Neural cell (in vitro differentiated cells): Measurements from ENCODE around the gene MGAT4A.

Source experiments
- EP300 ChIP-seq: fragments of 450-650 bp; conservative IDR thresholded peaks from 2 replicates; pipeline ENCODE4 v1.6.1; 2014; ENCODE audit warnings: antibody characterized with exemption, mild to moderate bottlenecking, moderate library complexity; ENCODE audit not compliant: poor library complexity, severe bottlenecking
- EZH2 ChIP-seq: fragments of 200-600, 300-800 bp; shearing (Covaris generic), sonication (generic); IDR thresholded peaks from 2 replicates; pipeline ENCODE4 v1.6.1; 2014; ENCODE audit warnings: antibody characterized with exemption, low read length, borderline replicate concordance, mild to moderate bottlenecking; ENCODE audit not compliant: insufficient read depth, poor library complexity, severe bottlenecking
- MXI1 ChIP-seq: fragments of 450-650 bp; conservative IDR thresholded peaks from 2 replicates; pipeline ENCODE4 v1.6.1; 2014; ENCODE audit warnings: antibody characterized with exemption, mild to moderate bottlenecking; ENCODE audit not compliant: poor library complexity, severe bottlenecking
- POLR2AphosphoS5 ChIP-seq: IDR thresholded peaks from 2 replicates; pipeline ENCODE4 v1.6.1; 2012
- RAD21 ChIP-seq: fragments of 450-650 bp; conservative IDR thresholded peaks from 2 replicates; pipeline ENCODE4 v1.6.1; 2014; ENCODE audit warnings: antibody characterized with exemption, mild to moderate bottlenecking, moderate library complexity
- REST ChIP-seq: IDR thresholded peaks from 2 replicates; pipeline ENCODE4 v1.6.1; 2012; ENCODE audit warnings: borderline replicate concordance
- SMC3 ChIP-seq: fragments of 450-650 bp; conservative IDR thresholded peaks from 2 replicates; pipeline ENCODE4 v1.6.1; 2014; ENCODE audit warnings: antibody characterized with exemption, mild to moderate bottlenecking, moderate library complexity; ENCODE audit not compliant: poor library complexity
- TAF1 ChIP-seq: IDR thresholded peaks from 2 replicates; pipeline ENCODE4 v1.6.1; 2012; ENCODE audit warnings: low read depth
- TF ChIP-seq, protein P1 (sequence below): fragments of 450-650 bp; IDR thresholded peaks from 2 replicates; pipeline ENCODE4 v1.5.1; 2014; ENCODE audit warnings: antibody characterized with exemption, mild to moderate bottlenecking, moderate library complexity; ENCODE audit not compliant: poor library complexity, severe bottlenecking

GRCh38 chr2:98615481-98615880 is 115.5 kb downstream of the MGAT4A start:
- TF ChIP-seq SMC3 (no peak), POLR2AphosphoS5 (no peak), REST (no peak), EZH2 (no peak), MXI1 (no peak), EP300 (no peak), TAF1 (no peak), RAD21 (no peak)
- TF ChIP-seq, protein P1, sequence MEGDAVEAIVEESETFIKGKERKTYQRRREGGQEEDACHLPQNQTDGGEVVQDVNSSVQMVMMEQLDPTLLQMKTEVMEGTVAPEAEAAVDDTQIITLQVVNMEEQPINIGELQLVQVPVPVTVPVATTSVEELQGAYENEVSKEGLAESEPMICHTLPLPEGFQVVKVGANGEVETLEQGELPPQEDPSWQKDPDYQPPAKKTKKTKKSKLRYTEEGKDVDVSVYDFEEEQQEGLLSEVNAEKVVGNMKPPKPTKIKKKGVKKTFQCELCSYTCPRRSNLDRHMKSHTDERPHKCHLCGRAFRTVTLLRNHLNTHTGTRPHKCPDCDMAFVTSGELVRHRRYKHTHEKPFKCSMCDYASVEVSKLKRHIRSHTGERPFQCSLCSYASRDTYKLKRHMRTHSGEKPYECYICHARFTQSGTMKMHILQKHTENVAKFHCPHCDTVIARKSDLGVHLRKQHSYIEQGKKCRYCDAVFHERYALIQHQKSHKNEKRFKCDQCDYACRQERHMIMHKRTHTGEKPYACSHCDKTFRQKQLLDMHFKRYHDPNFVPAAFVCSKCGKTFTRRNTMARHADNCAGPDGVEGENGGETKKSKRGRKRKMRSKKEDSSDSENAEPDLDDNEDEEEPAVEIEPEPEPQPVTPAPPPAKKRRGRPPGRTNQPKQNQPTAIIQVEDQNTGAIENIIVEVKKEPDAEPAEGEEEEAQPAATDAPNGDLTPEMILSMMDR: no peak
